K562 (cell line): ENCODE data around the gene ARHGEF38.

Experiments
- ARID3A ChIP-seq: IDR thresholded peaks from 2 replicates; pipeline ENCODE4 v1.6.1; 2012; ENCODE audit warnings: low read depth, low read length, improper control_type of control experiment, borderline replicate concordance
- CBX1 ChIP-seq: sonication (generic); IDR thresholded peaks from 2 replicates; pipeline ENCODE4 v1.6.1; 2016; ENCODE audit warnings: antibody characterized with exemption, low read depth, mild to moderate bottlenecking
- CTBP1 ChIP-seq: fragments of 450-650 bp; IDR thresholded peaks from 2 replicates; pipeline ENCODE4 v1.6.1; 2016; ENCODE audit warnings: borderline replicate concordance
- CTCF ChIP-seq, 3 experiments: IDR thresholded peaks in 2 of 3; conservative IDR thresholded peaks in 1 of 3; 2 replicates each; pipeline ENCODE4 v1.5.1; 2011 to 2012; ENCODE audit warnings: low read length in 3 of 3, mild to moderate bottlenecking in 3 of 3, control low read depth in 2 of 3, improper control_type of control experiment in 1 of 3, inconsistent platforms in 1 of 3, low read depth in 1 of 3, mixed read lengths in 1 of 3, moderate library complexity in 1 of 3; ENCODE audit not compliant: insufficient read depth in 2 of 3
- DMBX1 ChIP-seq: fragments of 250-450 bp; sonication (Bioruptor Pico); IDR thresholded peaks from 2 replicates; pipeline ENCODE4 v1.8.0; 2022; ENCODE audit warnings: inconsistent platforms, mild to moderate bottlenecking, moderate library complexity, borderline replicate concordance
- HES1 ChIP-seq: fragments of 450-650 bp; IDR thresholded peaks from 2 replicates; pipeline ENCODE4 v1.6.1; 2016; ENCODE audit warnings: low read depth, mild to moderate bottlenecking, moderate library complexity
- JUN ChIP-seq, 2 experiments: sonication (generic) in 1 of 2; formaldehyde crosslinking in 1 of 2; IDR thresholded peaks; 2 replicates each; pipeline versions ENCODE4 v1.6.1 to v1.8.0; 2012 to 2022; ENCODE audit warnings: borderline replicate concordance in 2 of 2, mild to moderate bottlenecking in 2 of 2, improper control_type of control experiment in 1 of 2, low read depth in 1 of 2, low read length in 1 of 2, missing genetic modification reagents in 1 of 2
- MXI1 ChIP-seq: IDR thresholded peaks from 2 replicates; pipeline ENCODE4 v1.6.1; 2011; ENCODE audit warnings: low read depth, mild to moderate bottlenecking, improper control_type of control experiment, low read length
- RAD21 ChIP-seq, 2 experiments: fragments of 250-450 bp in 1 of 2; fragments of 450-650 bp in 1 of 2; sonication (Bioruptor Pico) in 1 of 2; formaldehyde crosslinking in 1 of 2; IDR thresholded peaks in 1 of 2; conservative IDR thresholded peaks in 1 of 2; 2 replicates each; pipeline versions ENCODE4 v1.4.0 to v1.8.0; 2020 to 2022; ENCODE audit warnings: mild to moderate bottlenecking in 2 of 2, moderate library complexity in 1 of 2
- ZBTB40 ChIP-seq, 2 experiments: fragments of 450-650 bp in 1 of 2; sonication (generic) in 1 of 2; formaldehyde crosslinking in 1 of 2; IDR thresholded peaks; 2 replicates each; pipeline versions ENCODE4 v1.7.1 to v1.9.0; 2016 to 2022; ENCODE audit warnings: inconsistent platforms in 1 of 2, mild to moderate bottlenecking in 1 of 2, missing genetic modification reagents in 1 of 2
- ZFP36 ChIP-seq: fragments of 150-350 bp; IDR thresholded peaks from 2 replicates; pipeline ENCODE4 v1.6.1; 2018; ENCODE audit warnings: low read length, low read depth; ENCODE audit not compliant: partially characterized antibody

- TF ChIP-seq ARID3A (no peak), RAD21 (CRISPR knock-in tag; conservative IDR thresholded peaks at IDR 0.05 in 1 of 2, IDR thresholded peaks at IDR 0.05 in 1 of 2) (no peak), ZBTB40 (IDR thresholded peaks at IDR 0.05) (no peak), ZBTB40 (CRISPR knock-in tag; IDR thresholded peaks at IDR 0.05) (no peak), CBX1 (no peak), JUN (IDR thresholded peaks at IDR 0.05; ENCODE audit: borderline replicate concordance, low read depth, low read length) (no peak), JUN (CRISPR knock-in tag; IDR thresholded peaks at IDR 0.05; ENCODE audit: borderline replicate concordance) (no peak), CTBP1 (no peak), HES1 (no peak), DMBX1 (CRISPR knock-in tag) (no peak), MXI1 (no peak), ZFP36 (no peak), CTCF (IDR thresholded peaks at IDR 0.05 in 2 of 3, conservative IDR thresholded peaks at IDR 0.05 in 1 of 3; ENCODE audit: insufficient read depth in 2 of 3, low read depth in 1 of 3, low read length in 3 of 3) (no peak)
Measured at GRCh38 chr4:105719204-105719603, 166.8 kb downstream of the ARHGEF38 start.
